Activated CD8-positive, alpha-beta memory T cell treated with anti-CD3 and anti-CD28 coated beads for 48 hours (primary cell): ENCODE data around the gene NUDT7.

Experiments
- DNase-seq, 3 experiments: peaks; one replicate each; pipeline ENCODE4 v3.0.0-alpha.2; 2020; ENCODE audit warnings: low read depth in 2 of 3, low spot score in 2 of 3

The NUDT7 gene

GRCh38 chr16:77722309-77723107, at the start of gene NUDT7:
NUDT7 (plus strand) TSS chr16:77722514; CDS start chr16:77722583, 69 bp downstream.
- peak; percentile 86 to 95 (median 93) for DNase-seq

- DNase-seq: no peak
Observed at GRCh38 chr16:77674888-77675287, 47.4 kb upstream of the NUDT7 start.

- peak; percentile 22 to 42 (median 33) for DNase-seq
Observed at GRCh38 chr16:77675464-77676324, 46.6 kb upstream of the NUDT7 start.

GRCh38 chr16:77677129-77677528, 45.2 kb upstream of the NUDT7 start:
- DNase-seq: no peak

- DNase-seq: no peak
Observed at GRCh38 chr16:77679391-77679790, 42.9 kb upstream of the NUDT7 start.

GRCh38 chr16:77679901-77680300, 42.4 kb upstream of the NUDT7 start:
- DNase-seq: no peak

GRCh38 chr16:77680496-77680895, 41.8 kb upstream of the NUDT7 start:
- DNase-seq: no peak

GRCh38 chr16:77682586-77682985, 39.7 kb upstream of the NUDT7 start:
- DNase-seq: no peak

- DNase-seq: no peak
Observed at GRCh38 chr16:77683397-77684180, 38.7 kb upstream of the NUDT7 start.

- DNase-seq: no peak
Observed at GRCh38 chr16:77684181-77684526, 38.2 kb upstream of the NUDT7 start.

GRCh38 chr16:77686385-77686784, 35.9 kb upstream of the NUDT7 start:
- DNase-seq: no peak

GRCh38 chr16:77689971-77690370, 32.3 kb upstream of the NUDT7 start:
- DNase-seq: no peak

- DNase-seq: no peak
Observed at GRCh38 chr16:77690416-77690815, 31.9 kb upstream of the NUDT7 start.

- no peak for DNase-seq
Observed at GRCh38 chr16:77692612-77693011, 29.7 kb upstream of the NUDT7 start.

GRCh38 chr16:77696149-77696548, 26.2 kb upstream of the NUDT7 start:
- no peak for DNase-seq

GRCh38 chr16:77700846-77701245, 21.5 kb upstream of the NUDT7 start:
- no peak for DNase-seq

GRCh38 chr16:77705351-77705750, 17.0 kb upstream of the NUDT7 start:
- DNase-seq: no peak

GRCh38 chr16:77711179-77711578, 11.1 kb upstream of the NUDT7 start:
- DNase-seq: no peak

GRCh38 chr16:77711775-77712174, 10.5 kb upstream of the NUDT7 start:
- no peak for DNase-seq

GRCh38 chr16:77715145-77715544, 7.2 kb upstream of the NUDT7 start:
- no peak for DNase-seq

GRCh38 chr16:77721752-77722308, 484 bp upstream of the NUDT7 start:
- no peak for DNase-seq
